ENCODE measurements around the gene ABCA1. TPM values are rescaled to one million over a fixed set of nuclear protein-coding genes. Genes with fewer than 3 reads are reported as not detected.

The ABCA1 gene
- total and polyA plus RNA-seq, 4 experiments from 2014 or later = 0.57 to 1.2 (median 0.91) TPM

DNA sequence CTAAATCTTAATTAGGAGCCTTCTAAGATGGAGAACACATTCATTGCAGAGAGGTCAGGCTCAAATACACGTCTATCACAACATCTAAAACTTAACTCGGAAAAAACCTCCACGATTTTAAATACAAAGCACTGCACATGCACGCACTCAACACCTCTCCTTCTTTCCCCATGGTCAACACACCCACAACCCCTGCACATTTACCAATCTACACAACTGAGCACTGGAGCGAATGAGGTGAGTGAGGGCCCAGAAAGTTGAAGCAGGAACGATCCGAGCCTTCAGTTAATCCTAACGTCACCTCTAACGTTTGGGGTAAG is 180.8 kb downstream of the ABCA1 start:
- no peaks in the 10 kb centered on the region for H3K27me3 ChIP-seq (ENCODE audit: insufficient read depth, low read length)
- peak overlapping the region; percentile 91 to 99 (median 98) for H3K4me3 Mint-ChIP-seq
- no peaks in the 10 kb centered on the region for H3K9me3 Mint-ChIP-seq
- CTCF ChIA-PET (ENCODE audit: partially characterized antibody) = interaction anchor here (2.5 kb wide), 1 partner anchor 14 kb away, joined by 13 read pairs; no protein-coding TSS in a partner anchor
- peaks cover 10 to 21% (median 17%) of the 10 kb centered on the region in 4 donors for H3K4me1 Mint-ChIP-seq
- H3K4me1 ChIP-seq (ENCODE audit: insufficient read depth, low read length) = peaks cover 15% of the 10 kb centered on the region
- H3K36me3 ChIP-seq (ENCODE audit: insufficient read depth, low read length) = peaks cover 4% of the 10 kb centered on the region
- H3K4me3 ChIP-seq (ENCODE audit: low read length in 2 of 2) = peak overlapping the region; percentile 56 to 89
- peaks cover 10 to 18% of the 10 kb centered on the region in 2 donors for H3K36me3 Mint-ChIP-seq
- POLR2A ChIA-PET (ENCODE audit: partially characterized antibody) = interaction anchor here (1.3 to 3.6 kb wide), 8 partner anchors 9 to 947 kb away, joined by 3 to 66 read pairs (median 7); partner anchors contain the start of genes NIPSNAP3B, SLC44A1, SMC2 and TMEM38B
- peak overlapping the region; percentile 90 to 99 (median 99) for H3K27ac Mint-ChIP-seq
- H3K27ac ChIP-seq (ENCODE audit: low read depth, low read length) = peak overlapping the region; percentile 85
- intact Hi-C loops (cut with micrococcal nuclease) = loop anchor here (1.0 to 5.0 kb wide), 5 partner anchors 653 to 945 kb away; partner anchors contain the start of genes FKTN, FSD1L, SMC2 and TMEM38B
- DNase-seq = no peak
- no peaks in the 10 kb centered on the region for H3K9me3 ChIP-seq (ENCODE audit: control insufficient read depth in 1 of 2, low read length in 2 of 2)
- H3K27me3 Mint-ChIP-seq = no peaks in the 10 kb centered on the region

DNA sequence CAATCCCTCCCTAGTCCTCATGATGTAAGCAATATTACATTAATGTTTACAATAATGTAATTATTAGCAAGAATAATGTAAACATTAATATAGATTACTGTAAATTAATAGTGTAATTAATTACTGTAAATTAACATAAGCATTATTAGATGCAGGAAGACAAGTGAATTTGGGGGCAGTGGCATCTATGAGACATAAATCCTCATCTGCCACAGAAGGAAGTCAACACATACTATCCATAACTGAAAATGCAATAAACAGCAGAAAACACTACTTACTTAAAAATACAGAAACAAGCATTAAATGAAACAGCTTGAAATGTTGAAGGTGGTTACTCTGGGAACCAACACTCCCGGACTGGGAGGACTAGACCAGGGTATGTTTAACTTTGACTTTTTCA is 181.2 kb downstream of the ABCA1 start:
- Mint-ChIP-seq H3K4me1 (peaks cover 10 to 21% (median 17%) of the 10 kb centered on the region in 4 donors), H3K27me3 (no peaks in the 10 kb centered on the region), H3K27ac (peak overlapping the region; percentile 90 to 99 (median 99)), H3K36me3 (peaks cover 6 to 14% of the 10 kb centered on the region in 2 donors), H3K9me3 (no peaks in the 10 kb centered on the region), H3K4me3 (peak overlapping the region; percentile 91 to 99 (median 98))
- DNase-seq = no peak
- peak overlapping the region; percentile 56 to 89 for H3K4me3 ChIP-seq (ENCODE audit: low read length in 2 of 2)
- peaks cover 15% of the 10 kb centered on the region for H3K4me1 ChIP-seq (ENCODE audit: insufficient read depth, low read length)
- H3K9me3 ChIP-seq (ENCODE audit: control insufficient read depth in 1 of 2, low read length in 2 of 2) = no peaks in the 10 kb centered on the region
- peak overlapping the region; percentile 85 for H3K27ac ChIP-seq (ENCODE audit: low read depth, low read length)
- CTCF ChIA-PET (ENCODE audit: partially characterized antibody) = interaction anchor here (2.5 kb wide), 1 partner anchor 14 kb away, joined by 13 read pairs; no protein-coding TSS in a partner anchor
- POLR2A ChIA-PET (ENCODE audit: partially characterized antibody) = interaction anchor here (1.3 to 3.6 kb wide), 8 partner anchors 9 to 947 kb away, joined by 3 to 66 read pairs (median 7); partner anchors contain the start of genes NIPSNAP3B, SLC44A1, SMC2 and TMEM38B
- H3K27me3 ChIP-seq (ENCODE audit: insufficient read depth, low read length) = no peaks in the 10 kb centered on the region
- intact Hi-C loops (cut with micrococcal nuclease) = loop anchor here (1.0 to 5.0 kb wide), 5 partner anchors 652 to 946 kb away; partner anchors contain the start of genes FKTN, FSD1L, SMC2 and TMEM38B
- no peaks in the 10 kb centered on the region for H3K36me3 ChIP-seq (ENCODE audit: insufficient read depth, low read length)

DNA sequence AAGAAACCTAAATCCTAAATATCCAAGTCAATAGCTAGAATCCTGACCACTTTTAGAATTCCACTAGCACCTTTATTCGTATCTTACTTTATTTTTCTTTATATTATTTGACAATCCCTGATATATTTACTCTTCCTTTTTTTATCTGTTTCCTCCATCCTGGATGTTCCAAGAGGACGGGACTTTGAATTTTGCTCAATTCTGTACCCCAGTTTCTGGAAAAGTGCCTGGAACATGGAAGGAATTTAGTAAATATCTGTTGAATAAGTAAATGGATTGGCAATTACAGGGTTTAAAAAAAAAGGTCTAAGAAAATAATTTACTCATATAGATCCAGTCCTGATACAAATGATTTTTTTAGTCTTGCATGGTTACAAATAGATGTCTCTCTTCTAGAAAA is 181.7 kb downstream of the ABCA1 start:
- Mint-ChIP-seq H3K4me1 (peaks cover 10 to 21% (median 17%) of the 10 kb centered on the region in 4 donors), H3K4me3 (peak overlapping the region in 5 of 8 donors; percentile 15 to 57 (median 24)), H3K36me3 (peaks cover 2 to 10% of the 10 kb centered on the region in 2 donors), H3K27ac (peak overlapping the region in 4 of 7 donors; percentile 70 to 90 (median 83)), H3K9me3 (no peaks in the 10 kb centered on the region), H3K27me3 (no peaks in the 10 kb centered on the region)
- ChIA-PET POLR2A (ENCODE audit: partially characterized antibody) (interaction anchor here (3.3 to 3.6 kb wide), 2 partner anchors 16 to 498 kb away, joined by 30 to 66 read pairs; partner anchors contain the start of genes NIPSNAP3B and SLC44A1), CTCF (ENCODE audit: partially characterized antibody) (interaction anchor here (1.3 to 1.7 kb wide), 2 partner anchors 17 to 652 kb away, joined by 4 to 7 read pairs; partner anchors contain the start of genes NIPSNAP3B and SMC2)
- intact Hi-C loops (cut with micrococcal nuclease) = loop anchor here (5.0 kb wide), 2 partner anchors 811 to 946 kb away; partner anchors contain the start of genes FKTN and TMEM38B
- Histone ChIP-seq H3K27me3 (ENCODE audit: insufficient read depth, low read length) (no peaks in the 10 kb centered on the region), H3K9me3 (ENCODE audit: control insufficient read depth in 1 of 2, low read length in 2 of 2) (no peaks in the 10 kb centered on the region), H3K27ac (ENCODE audit: low read depth, low read length) (no peak overlapping the region), H3K36me3 (ENCODE audit: insufficient read depth, low read length) (no peaks in the 10 kb centered on the region), H3K4me1 (ENCODE audit: insufficient read depth, low read length) (peaks cover 15% of the 10 kb centered on the region), H3K4me3 (ENCODE audit: low read length in 2 of 2) (no peak overlapping the region)
- DNase-seq = no peak

DNA sequence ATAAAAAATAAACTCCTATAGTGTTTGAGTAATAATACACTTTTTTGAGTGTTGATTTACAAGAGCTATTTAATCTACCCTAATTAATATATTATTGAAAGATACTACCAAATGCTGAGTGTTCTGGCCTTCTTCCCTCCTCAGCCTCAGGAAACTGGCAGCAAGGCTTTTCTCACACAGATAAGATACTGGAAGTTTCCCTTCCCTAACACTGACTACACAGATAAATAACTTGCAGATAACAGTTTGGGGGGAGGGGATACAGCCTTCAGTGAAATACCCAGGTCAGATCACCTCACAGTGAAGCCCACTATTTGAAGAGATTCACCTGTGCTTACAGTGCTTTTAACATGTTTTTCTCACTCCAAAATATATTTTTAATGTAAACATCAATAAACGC is 182.1 kb downstream of the ABCA1 start:
- DNase-seq = no peak
- Mint-ChIP-seq H3K36me3 (peaks cover 0 to 9% of the 10 kb centered on the region in 2 donors), H3K27me3 (no peaks in the 10 kb centered on the region), H3K27ac (peak overlapping the region in 1 of 7 donors; percentile 20), H3K9me3 (no peaks in the 10 kb centered on the region), H3K4me1 (peaks cover 10 to 21% (median 17%) of the 10 kb centered on the region in 4 donors), H3K4me3 (peak overlapping the region in 5 of 8 donors; percentile 0 to 23 (median 15))
- Histone ChIP-seq H3K27ac (ENCODE audit: low read depth, low read length) (no peak overlapping the region), H3K4me1 (ENCODE audit: insufficient read depth, low read length) (peaks cover 15% of the 10 kb centered on the region), H3K4me3 (ENCODE audit: low read length in 2 of 2) (no peak overlapping the region), H3K36me3 (ENCODE audit: insufficient read depth, low read length) (no peaks in the 10 kb centered on the region), H3K9me3 (ENCODE audit: control insufficient read depth in 1 of 2, low read length in 2 of 2) (no peaks in the 10 kb centered on the region), H3K27me3 (ENCODE audit: insufficient read depth, low read length) (no peaks in the 10 kb centered on the region)
- intact Hi-C loops (cut with micrococcal nuclease) = loop anchor here (5.0 kb wide), 2 partner anchors 811 to 946 kb away; partner anchors contain the start of genes FKTN and TMEM38B
- ChIA-PET POLR2A (ENCODE audit: partially characterized antibody) (no interaction called here), CTCF (ENCODE audit: partially characterized antibody) (interaction anchor here (0.6 to 1.7 kb wide), 4 partner anchors 18 to 652 kb away, joined by 3 to 7 read pairs (median 4); partner anchors contain the start of genes NIPSNAP3B and SMC2)

DNA sequence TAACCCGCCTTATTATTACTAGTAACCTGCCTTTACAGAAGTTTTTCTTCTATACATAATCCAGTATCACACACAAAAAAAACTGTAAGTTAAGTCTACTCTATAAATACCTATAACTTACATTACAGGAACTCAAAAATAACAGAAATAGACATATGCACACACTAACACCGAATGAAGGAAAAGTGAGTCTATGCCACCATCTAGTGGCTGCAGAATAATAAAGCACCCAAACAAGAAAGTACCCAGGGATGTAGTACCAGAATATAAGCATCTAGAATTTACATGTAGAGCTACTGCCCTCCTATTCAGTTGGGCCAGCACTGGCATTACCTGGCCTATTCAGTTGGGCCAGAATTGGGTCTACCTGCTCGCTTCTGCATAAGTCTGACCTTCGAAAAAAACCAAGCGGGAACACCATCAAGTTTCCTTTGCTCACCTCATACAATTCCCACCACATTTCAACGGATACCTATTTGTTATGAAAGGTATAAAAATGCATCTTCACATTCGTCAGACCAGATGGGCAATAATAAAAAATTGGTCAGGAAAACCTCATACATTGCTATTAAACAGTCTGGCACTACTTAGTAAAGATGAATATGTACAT is 184.5 kb downstream of the ABCA1 start:
- no peaks in the 10 kb centered on the region for H3K9me3 ChIP-seq (ENCODE audit: control insufficient read depth in 1 of 2, low read length in 2 of 2)
- no peak overlapping the region for H3K27ac ChIP-seq (ENCODE audit: low read depth, low read length)
- H3K9me3 Mint-ChIP-seq = no peaks in the 10 kb centered on the region
- H3K27me3 ChIP-seq (ENCODE audit: insufficient read depth, low read length) = no peaks in the 10 kb centered on the region
- peaks cover 3 to 16% (median 12%) of the 10 kb centered on the region in 4 donors for H3K4me1 Mint-ChIP-seq
- H3K4me1 ChIP-seq (ENCODE audit: insufficient read depth, low read length) = peaks cover 10% of the 10 kb centered on the region
- peaks cover 0 to 7% of the 10 kb centered on the region in 2 donors for H3K36me3 Mint-ChIP-seq
- H3K27me3 Mint-ChIP-seq = no peaks in the 10 kb centered on the region
- POLR2A ChIA-PET (ENCODE audit: partially characterized antibody) = no interaction called here
- peak; percentile 43 to 74 (median 70) for DNase-seq
- H3K36me3 ChIP-seq (ENCODE audit: insufficient read depth, low read length) = no peaks in the 10 kb centered on the region
- H3K4me3 Mint-ChIP-seq = no peak overlapping the region
- CTCF ChIA-PET (ENCODE audit: partially characterized antibody) = interaction anchor here (0.8 to 1.6 kb wide), 3 partner anchors 19 to 650 kb away, joined by 4 to 6 read pairs (median 5); partner anchors contain the start of gene NIPSNAP3B
- H3K27ac Mint-ChIP-seq = peak overlapping the region in 1 of 7 donors; percentile 50
- intact Hi-C loops (cut with micrococcal nuclease) = loop anchor here (2.0 kb wide), 1 partner anchor 719 kb away; no protein-coding TSS in a partner anchor
- H3K4me3 ChIP-seq (ENCODE audit: low read length in 2 of 2) = no peak overlapping the region

DNA sequence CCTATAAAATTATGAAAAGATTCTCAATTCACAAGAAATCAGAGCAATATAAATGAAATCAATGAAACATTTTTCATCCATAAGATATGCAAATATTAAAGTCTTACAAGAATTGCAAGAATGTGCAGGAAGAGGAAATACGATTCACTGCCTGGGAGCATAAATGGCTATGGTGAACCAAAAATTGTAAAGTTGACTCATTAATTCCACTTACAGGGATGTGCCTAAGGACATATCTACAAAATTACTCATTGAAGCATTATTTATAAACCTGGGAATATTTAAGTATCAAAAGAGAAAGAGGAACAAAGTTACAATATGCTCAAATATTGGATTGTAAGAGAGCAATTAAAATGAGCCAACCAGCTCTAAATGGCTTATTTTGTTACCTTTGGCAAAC is 187.3 kb downstream of the ABCA1 start:
- H3K9me3 Mint-ChIP-seq = no peaks in the 10 kb centered on the region
- no peaks in the 10 kb centered on the region for H3K4me1 Mint-ChIP-seq
- H3K27ac Mint-ChIP-seq = no peak overlapping the region
- no peak overlapping the region for H3K4me3 Mint-ChIP-seq
- H3K27me3 Mint-ChIP-seq = no peaks in the 10 kb centered on the region
- Histone ChIP-seq H3K36me3 (ENCODE audit: insufficient read depth, low read length) (no peaks in the 10 kb centered on the region), H3K27ac (ENCODE audit: low read depth, low read length) (no peak overlapping the region), H3K4me1 (ENCODE audit: insufficient read depth, low read length) (no peaks in the 10 kb centered on the region), H3K9me3 (ENCODE audit: control insufficient read depth in 1 of 2, low read length in 2 of 2) (no peaks in the 10 kb centered on the region), H3K4me3 (ENCODE audit: low read length in 2 of 2) (no peak overlapping the region), H3K27me3 (ENCODE audit: insufficient read depth, low read length) (no peaks in the 10 kb centered on the region)
- POLR2A ChIA-PET (ENCODE audit: partially characterized antibody) = no interaction called here
- intact Hi-C loops (cut with micrococcal nuclease) = no loop called here
- CTCF ChIA-PET (ENCODE audit: partially characterized antibody) = no interaction called here
- no peak for DNase-seq
- no peaks in the 10 kb centered on the region for H3K36me3 Mint-ChIP-seq

DNA sequence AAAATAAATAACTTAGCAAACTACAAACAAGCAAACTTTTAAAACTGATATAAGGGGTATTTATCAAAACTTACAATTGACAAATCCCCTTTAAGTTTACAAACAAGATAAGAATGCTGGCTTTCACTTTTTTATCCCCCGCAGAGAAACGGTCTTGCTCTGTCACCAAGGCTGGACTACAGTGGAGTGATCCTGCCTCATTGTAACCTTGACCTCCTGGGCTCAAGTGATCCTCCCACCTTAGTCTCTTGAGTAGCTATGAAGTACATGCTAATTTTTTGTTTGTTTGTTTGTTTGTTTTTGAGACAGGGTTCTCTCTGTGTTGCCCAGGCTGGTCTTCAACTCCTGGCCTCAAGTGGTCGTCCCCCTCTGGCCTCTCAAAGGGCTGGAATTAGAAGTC is 189.5 kb downstream of the ABCA1 start:
- Mint-ChIP-seq H3K9me3 (no peaks in the 10 kb centered on the region), H3K4me1 (no peaks in the 10 kb centered on the region), H3K36me3 (no peaks in the 10 kb centered on the region), H3K4me3 (no peak overlapping the region), H3K27ac (no peak overlapping the region), H3K27me3 (no peaks in the 10 kb centered on the region)
- H3K27me3 ChIP-seq (ENCODE audit: insufficient read depth, low read length) = no peaks in the 10 kb centered on the region
- intact Hi-C loops (cut with micrococcal nuclease) = no loop called here
- ChIA-PET POLR2A (ENCODE audit: partially characterized antibody) (no interaction called here), CTCF (ENCODE audit: partially characterized antibody) (no interaction called here)
- no peak overlapping the region for H3K4me3 ChIP-seq (ENCODE audit: low read length in 2 of 2)
- H3K9me3 ChIP-seq (ENCODE audit: control insufficient read depth in 1 of 2, low read length in 2 of 2) = no peaks in the 10 kb centered on the region
- H3K36me3 ChIP-seq (ENCODE audit: insufficient read depth, low read length) = no peaks in the 10 kb centered on the region
- no peak for DNase-seq
- no peaks in the 10 kb centered on the region for H3K4me1 ChIP-seq (ENCODE audit: insufficient read depth, low read length)
- no peak overlapping the region for H3K27ac ChIP-seq (ENCODE audit: low read depth, low read length)
